Astrocyte of the cerebellum (primary cell): ENCODE results near the gene MOB2.

Experiments used
- DNase-seq: peaks from one replicate; pipeline ENCODE4 v3.0.0-alpha.2; 2011; ENCODE audit warnings: low read depth
- H3K4me3 ChIP-seq: 2 replicates; pipeline ENCODE4 v1.5.1; 2011; ENCODE audit warnings: mild to moderate bottlenecking, low read depth, low read length, moderate library complexity
- CTCF ChIP-seq: IDR thresholded peaks from 2 replicates; pipeline ENCODE4 v1.5.1; 2012; ENCODE audit warnings: low read length, low read depth, moderate library complexity, mild to moderate bottlenecking; ENCODE audit errors: missing control alignments
- in situ Hi-C: cut with HindIII; loops from 2 replicates; pipeline ENCODE4 v1.10.0; 2017; ENCODE audit warnings: low sequenced_read_pairs

MOB2 gene

DNA sequence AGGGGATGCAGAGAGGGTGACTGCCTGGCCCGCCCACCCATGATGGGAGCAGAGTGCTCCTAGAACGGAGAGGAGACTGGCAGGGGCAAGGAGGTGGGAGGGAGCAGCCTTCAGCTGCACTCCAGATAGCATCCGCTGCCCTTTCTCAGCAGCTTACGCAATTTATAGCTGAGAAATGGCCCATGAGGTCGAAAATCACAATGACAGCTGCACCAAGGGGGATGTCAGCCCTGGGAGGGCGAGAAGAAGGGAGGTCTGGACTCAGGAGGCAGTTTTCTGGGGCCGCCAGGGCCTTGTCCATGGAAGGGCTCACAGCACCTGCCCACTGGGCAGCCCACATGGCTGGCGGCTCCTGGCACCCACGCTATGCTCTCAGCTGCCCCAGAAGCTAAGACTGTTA lies 17.6 kb upstream of the MOB2 start:
- H3K4me3 ChIP-seq: no peak overlapping the region
- no peak for DNase-seq

DNA sequence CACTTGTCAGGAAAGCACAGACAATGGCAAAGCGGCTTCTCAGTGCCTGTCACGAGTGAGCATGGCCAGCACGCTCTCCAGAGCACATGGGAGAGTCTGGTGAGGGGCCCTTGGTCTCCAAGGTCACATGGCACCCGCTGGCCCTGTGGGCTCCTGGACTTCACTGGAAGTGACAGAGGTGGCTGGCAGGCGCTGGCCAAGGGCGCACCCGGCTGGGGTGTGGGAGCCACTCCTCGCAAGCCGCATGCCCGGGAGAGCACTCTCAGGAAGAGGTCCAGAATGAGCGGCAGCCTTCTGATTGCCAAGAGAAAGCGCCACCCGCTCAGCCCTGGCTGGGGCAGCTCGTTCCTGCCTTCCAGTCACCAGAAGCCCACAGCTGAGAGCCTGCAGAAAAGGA lies 17.1 kb upstream of the MOB2 start:
- H3K4me3 ChIP-seq: no peak overlapping the region
- in situ Hi-C loops: no loop called here
- no peak for TF ChIP-seq CTCF
- no peak for DNase-seq

More for the DNA sequence above, 17.6 kb upstream of the MOB2 start:
- TF ChIP-seq CTCF: no peak
- in situ Hi-C loops: no loop called here

DNA sequence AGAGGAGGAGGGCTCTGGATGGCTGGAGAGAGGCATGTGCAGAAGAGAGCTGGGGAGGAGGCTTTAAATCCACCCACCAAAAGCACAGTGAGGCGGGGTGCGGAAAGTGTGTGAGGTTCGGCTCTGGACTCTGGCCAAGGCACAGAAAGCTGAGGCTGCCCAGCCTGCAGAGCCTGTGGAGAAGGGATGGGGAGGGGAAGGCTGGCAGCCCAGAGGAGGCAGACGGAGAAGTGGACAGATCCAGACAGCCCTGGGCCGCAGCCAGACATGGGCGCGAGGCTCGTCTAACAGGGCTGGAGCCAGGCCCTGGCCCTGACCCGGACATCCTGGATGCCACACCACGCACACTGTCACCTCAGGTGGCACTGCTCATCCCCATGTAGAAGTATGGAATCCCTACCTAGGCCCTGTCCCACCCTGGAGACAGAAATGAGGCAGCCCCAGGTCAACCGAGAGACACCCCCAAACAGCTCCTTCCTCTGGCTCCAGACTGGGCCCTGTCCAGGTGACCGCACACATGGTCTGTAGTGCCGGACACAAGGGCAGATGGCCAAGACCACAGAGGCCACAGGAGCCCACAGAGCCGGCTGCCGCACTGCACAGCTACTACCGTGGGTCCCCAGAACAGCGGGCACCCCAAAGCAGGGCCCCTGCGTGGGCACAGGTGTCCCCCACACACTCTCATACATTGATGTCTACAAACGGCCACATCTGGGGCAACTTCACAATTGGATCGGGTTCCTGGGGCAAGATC lies 16.6 kb upstream of the MOB2 start:
- in situ Hi-C loops: no loop called here
- no peak overlapping the region for H3K4me3 ChIP-seq
- no peak for DNase-seq
- TF ChIP-seq CTCF: no peak

DNA sequence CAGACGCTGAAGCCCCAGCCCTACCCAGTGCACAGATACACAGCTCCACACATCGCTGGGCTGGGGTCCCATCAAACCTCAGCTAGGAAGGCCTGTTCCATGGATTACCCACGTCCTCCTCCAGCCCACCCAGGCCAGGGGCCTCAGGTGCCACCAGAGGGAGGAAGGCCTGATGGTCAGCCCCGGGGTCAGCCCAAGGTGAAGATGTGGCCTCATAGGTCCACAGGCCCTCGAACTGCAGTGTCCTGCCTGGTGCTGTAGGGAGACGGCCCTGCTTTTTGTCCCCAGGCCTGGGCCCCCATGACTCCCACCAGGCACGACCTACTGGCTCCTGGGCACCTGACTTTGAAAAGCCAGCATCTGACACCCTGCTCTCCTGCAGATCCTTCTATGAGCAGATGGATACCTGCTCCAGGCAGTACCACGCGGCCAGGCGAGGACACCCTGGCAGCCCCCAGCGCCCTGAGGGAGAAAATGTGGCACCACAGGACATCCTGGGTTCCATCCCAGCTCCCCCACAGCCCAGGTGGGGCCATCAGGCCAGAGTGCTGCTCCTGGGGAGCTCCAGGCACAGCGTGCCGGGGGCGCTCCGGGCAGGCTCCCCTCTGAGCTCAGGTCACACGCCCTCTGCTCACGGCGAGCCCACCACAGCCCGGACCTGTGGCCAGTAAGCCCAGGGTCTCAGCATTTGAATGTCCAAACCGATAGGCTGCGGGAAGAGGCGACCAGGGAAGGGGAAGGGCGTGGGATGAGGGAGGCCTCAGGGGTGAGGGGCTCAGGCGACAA lies 15.8 kb upstream of the MOB2 start:
- no peak overlapping the region for H3K4me3 ChIP-seq
- TF ChIP-seq CTCF: no peak
- DNase-seq: no peak
- in situ Hi-C loops: no loop called here

DNA sequence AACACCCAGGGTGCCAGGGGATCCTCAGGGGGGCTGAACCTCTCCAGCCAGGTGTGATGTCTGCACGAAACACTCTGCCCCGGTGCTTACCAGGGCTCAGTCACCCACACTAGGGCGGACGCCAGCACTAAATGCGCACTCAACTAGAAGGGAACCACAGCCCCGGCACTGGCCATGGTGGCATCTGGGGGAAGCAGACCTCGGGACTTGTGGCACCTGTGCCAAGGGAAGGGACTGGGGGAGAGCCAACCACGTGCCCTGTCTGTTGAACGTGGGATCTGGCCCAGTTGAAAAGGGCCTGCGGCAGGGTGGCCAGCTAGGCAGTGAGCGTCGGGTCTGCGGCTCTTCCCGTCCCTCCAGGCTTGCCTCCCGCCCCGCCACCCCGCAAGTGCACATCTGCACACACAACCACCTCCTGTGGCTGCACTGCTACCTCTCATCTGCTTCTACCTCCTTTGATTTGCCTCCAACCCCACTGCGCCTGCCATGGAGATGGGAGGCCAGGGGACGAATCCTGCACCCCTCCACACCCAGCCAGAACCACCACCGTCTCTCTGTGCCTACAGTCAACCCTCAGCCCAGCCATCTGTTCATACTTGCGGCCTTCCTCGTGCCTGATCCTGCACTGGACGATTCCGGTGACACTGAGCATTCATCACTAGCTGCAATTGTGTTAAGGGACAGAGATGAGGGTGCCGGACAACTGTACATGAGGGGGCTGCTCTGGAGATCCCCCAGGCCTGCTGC lies 15.0 kb upstream of the MOB2 start:
- no peak overlapping the region for H3K4me3 ChIP-seq
- TF ChIP-seq CTCF: no peak
- in situ Hi-C loops: no loop called here
- no peak for DNase-seq
